ENCODE results near the gene POLD1.

POLD1 gene

DNA sequence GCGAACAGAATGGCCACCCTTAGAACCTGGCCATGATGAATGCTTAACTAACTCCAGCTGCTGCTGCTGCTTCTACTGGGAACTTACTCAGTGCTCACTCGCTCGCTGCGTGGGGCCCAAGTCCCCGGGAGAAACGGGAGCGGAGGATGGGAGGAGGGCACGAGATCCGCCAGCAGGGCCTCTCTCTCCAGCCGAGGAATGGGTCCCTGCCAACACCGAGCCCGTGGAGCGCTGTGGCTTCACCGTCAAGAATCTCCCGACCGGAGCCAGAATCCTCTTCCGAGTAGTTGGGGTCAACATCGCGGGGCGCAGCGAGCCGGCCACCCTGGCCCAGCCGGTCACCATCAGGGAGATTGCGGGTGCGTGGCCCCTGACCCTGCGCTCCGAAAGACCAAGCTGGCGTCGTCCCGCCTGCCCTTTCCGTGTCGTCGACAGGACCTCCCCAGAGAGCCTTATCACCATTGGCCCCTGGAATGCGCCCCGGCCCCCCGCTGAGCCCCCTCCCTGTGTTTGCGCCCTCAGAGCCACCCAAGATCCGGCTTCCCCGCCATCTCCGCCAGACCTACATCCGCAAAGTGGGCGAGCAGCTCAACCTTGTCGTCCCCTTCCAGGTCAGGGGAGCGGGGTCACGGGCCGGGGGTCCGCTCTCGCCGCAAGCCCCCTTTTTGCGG lies 74.4 kb downstream of the POLD1 start:
- Histone ChIP-seq H3K79me2 (ENCODE audit: control insufficient read depth, insufficient read depth, low read length) (no peaks in the 10 kb centered on the region), H3K4me2 (ENCODE audit: low read length) (no peak overlapping the region), H3K4me1 (ENCODE audit: control insufficient read depth, low read depth, low read length) (no peaks in the 10 kb centered on the region), H3K36me3 (ENCODE audit: control insufficient read depth, insufficient read depth, low read length) (no peaks in the 10 kb centered on the region), H2BK15ac (replicated peaks; ENCODE audit: low read depth) (no peak overlapping the region), H3K4ac (ENCODE audit: low read depth, low read length) (no peak overlapping the region), H2AK5ac (ENCODE audit: low read length) (no peak overlapping the region), H4K5ac (ENCODE audit: low read length) (no peak overlapping the region), H3K4me3 (ENCODE audit: low read length) (no peak overlapping the region), H2BK5ac (ENCODE audit: low read length) (no peak overlapping the region), H3K18ac (ENCODE audit: low read length) (no peak overlapping the region), H3K27me3 (ENCODE audit: insufficient read depth, low read length, poor library complexity) (no peaks in the 10 kb centered on the region), H3K9ac (ENCODE audit: low read length) (no peak overlapping the region), H3K27ac (ENCODE audit: low read depth, low read length) (no peak overlapping the region), H4K8ac (ENCODE audit: low read depth, low read length) (no peak overlapping the region), H3K79me1 (ENCODE audit: low read length) (no peaks in the 10 kb centered on the region), H3K23ac (ENCODE audit: low read length) (no peak overlapping the region), H3K56ac (ENCODE audit: low read length) (no peak overlapping the region), H2BK120ac (ENCODE audit: low read depth, low read length) (no peak overlapping the region)
- WGBS (ENCODE audit: extremely low coverage, insufficient coverage, low lambda C conversion rate) = no CpG with 5 or more reads among the region's 50 CpGs
- DNase-seq = no peak

- H3K4me2 ChIP-seq (ENCODE audit: low read length) = no peak overlapping the region
- H2AK5ac ChIP-seq (ENCODE audit: low read length) = no peak overlapping the region
- no peaks in the 10 kb centered on the region for H3K4me1 ChIP-seq (ENCODE audit: control insufficient read depth, low read depth, low read length)
- H4K5ac ChIP-seq (ENCODE audit: low read length) = no peak overlapping the region
- H2BK15ac ChIP-seq (replicated peaks; ENCODE audit: low read depth) = no peak overlapping the region
- no peak overlapping the region for H3K4me3 ChIP-seq (ENCODE audit: low read length)
- no peak overlapping the region for H3K27ac ChIP-seq (ENCODE audit: low read depth, low read length)
- no peak overlapping the region for H3K9ac ChIP-seq (ENCODE audit: low read length)
- no CpG with 5 or more reads among the region's 32 CpGs for WGBS (ENCODE audit: extremely low coverage, insufficient coverage, low lambda C conversion rate)
- H2BK5ac ChIP-seq (ENCODE audit: low read length) = no peak overlapping the region
- no peaks in the 10 kb centered on the region for H3K27me3 ChIP-seq (ENCODE audit: insufficient read depth, low read length, poor library complexity)
- no peak overlapping the region for H3K4ac ChIP-seq (ENCODE audit: low read depth, low read length)
- no peak overlapping the region for H2BK120ac ChIP-seq (ENCODE audit: low read depth, low read length)
- H3K79me2 ChIP-seq (ENCODE audit: control insufficient read depth, insufficient read depth, low read length) = no peaks in the 10 kb centered on the region
- H3K23ac ChIP-seq (ENCODE audit: low read length) = no peak overlapping the region
- DNase-seq = no peak
- H3K79me1 ChIP-seq (ENCODE audit: low read length) = no peaks in the 10 kb centered on the region
- H3K56ac ChIP-seq (ENCODE audit: low read length) = no peak overlapping the region
- no peak overlapping the region for H4K8ac ChIP-seq (ENCODE audit: low read depth, low read length)
- no peak overlapping the region for H3K18ac ChIP-seq (ENCODE audit: low read length)
- no peaks in the 10 kb centered on the region for H3K36me3 ChIP-seq (ENCODE audit: control insufficient read depth, insufficient read depth, low read length)
These were observed 74.9 kb downstream of the POLD1 start for GRCh38 chr19:50459067-50459456.

DNA sequence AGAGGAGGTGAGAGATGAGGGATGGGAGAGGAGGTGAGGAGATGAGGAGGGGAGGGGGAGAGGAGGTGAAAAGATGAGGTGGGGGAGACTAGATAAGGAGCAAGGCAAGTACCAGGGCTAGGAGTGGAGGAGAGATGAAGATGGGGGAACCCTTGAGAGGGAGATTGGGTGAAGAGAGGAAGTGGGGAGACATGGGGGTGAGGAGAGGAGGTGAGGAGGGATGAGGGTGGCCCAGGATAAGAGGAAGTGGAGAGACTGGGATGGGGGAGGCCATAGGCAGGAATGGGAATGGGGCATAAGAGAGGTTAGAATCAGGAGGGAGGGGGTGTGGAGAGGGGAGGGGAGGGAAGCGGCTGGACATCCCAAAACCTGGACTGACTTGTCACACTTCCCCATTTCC lies 75.5 kb downstream of the POLD1 start:
- Histone ChIP-seq H4K5ac (ENCODE audit: low read length) (no peak overlapping the region), H3K79me1 (ENCODE audit: low read length) (no peaks in the 10 kb centered on the region), H2BK5ac (ENCODE audit: low read length) (no peak overlapping the region), H3K36me3 (ENCODE audit: control insufficient read depth, insufficient read depth, low read length) (no peaks in the 10 kb centered on the region), H3K79me2 (ENCODE audit: control insufficient read depth, insufficient read depth, low read length) (no peaks in the 10 kb centered on the region), H4K8ac (ENCODE audit: low read depth, low read length) (no peak overlapping the region), H2BK120ac (ENCODE audit: low read depth, low read length) (no peak overlapping the region), H3K9ac (ENCODE audit: low read length) (no peak overlapping the region), H3K4ac (ENCODE audit: low read depth, low read length) (no peak overlapping the region), H3K18ac (ENCODE audit: low read length) (no peak overlapping the region), H3K56ac (ENCODE audit: low read length) (no peak overlapping the region), H3K4me1 (ENCODE audit: control insufficient read depth, low read depth, low read length) (no peaks in the 10 kb centered on the region), H3K27ac (ENCODE audit: low read depth, low read length) (no peak overlapping the region), H3K4me2 (ENCODE audit: low read length) (no peak overlapping the region), H3K27me3 (ENCODE audit: insufficient read depth, low read length, poor library complexity) (no peaks in the 10 kb centered on the region), H3K23ac (ENCODE audit: low read length) (no peak overlapping the region), H3K4me3 (ENCODE audit: low read length) (no peak overlapping the region), H2BK15ac (replicated peaks; ENCODE audit: low read depth) (no peak overlapping the region), H2AK5ac (ENCODE audit: low read length) (no peak overlapping the region)
- whole genome bisulfite sequencing (ENCODE audit: extremely low coverage, insufficient coverage, low lambda C conversion rate) = no CpG with 5 or more reads among the region's 1 CpG
- no peak for DNase-seq

- DNase-seq = no peak
- Histone ChIP-seq H2BK5ac (ENCODE audit: low read length) (no peak overlapping the region), H3K23ac (ENCODE audit: low read length) (no peak overlapping the region), H3K18ac (ENCODE audit: low read length) (no peak overlapping the region), H2AK5ac (ENCODE audit: low read length) (no peak overlapping the region), H3K56ac (ENCODE audit: low read length) (no peak overlapping the region), H2BK120ac (ENCODE audit: low read depth, low read length) (no peak overlapping the region), H4K8ac (ENCODE audit: low read depth, low read length) (no peak overlapping the region), H3K27me3 (ENCODE audit: insufficient read depth, low read length, poor library complexity) (no peaks in the 10 kb centered on the region), H3K4me1 (ENCODE audit: control insufficient read depth, low read depth, low read length) (no peaks in the 10 kb centered on the region), H4K5ac (ENCODE audit: low read length) (no peak overlapping the region), H3K4me2 (ENCODE audit: low read length) (no peak overlapping the region), H3K36me3 (ENCODE audit: control insufficient read depth, insufficient read depth, low read length) (no peaks in the 10 kb centered on the region), H2BK15ac (replicated peaks; ENCODE audit: low read depth) (no peak overlapping the region), H3K9ac (ENCODE audit: low read length) (no peak overlapping the region), H3K79me1 (ENCODE audit: low read length) (no peaks in the 10 kb centered on the region), H3K79me2 (ENCODE audit: control insufficient read depth, insufficient read depth, low read length) (no peaks in the 10 kb centered on the region), H3K4me3 (ENCODE audit: low read length) (no peak overlapping the region), H3K27ac (ENCODE audit: low read depth, low read length) (no peak overlapping the region), H3K4ac (ENCODE audit: low read depth, low read length) (no peak overlapping the region)
- WGBS (ENCODE audit: extremely low coverage, insufficient coverage, low lambda C conversion rate) = no CpG with 5 or more reads among the region's 13 CpGs
These were observed 76.1 kb downstream of the POLD1 start for GRCh38 chr19:50460161-50460765.

GRCh38 chr19:50461066-50461875 lies 77.1 kb downstream of the POLD1 start:
- no peaks in the 10 kb centered on the region for H3K79me2 ChIP-seq (ENCODE audit: control insufficient read depth, insufficient read depth, low read length)
- no peaks in the 10 kb centered on the region for H3K79me1 ChIP-seq (ENCODE audit: low read length)
- H3K9ac ChIP-seq (ENCODE audit: low read length) = peak overlapping the region; percentile 46
- H3K36me3 ChIP-seq (ENCODE audit: control insufficient read depth, insufficient read depth, low read length) = no peaks in the 10 kb centered on the region
- H3K56ac ChIP-seq (ENCODE audit: low read length) = peak overlapping the region; percentile 62
- H4K8ac ChIP-seq (ENCODE audit: low read depth, low read length) = no peak overlapping the region
- no peak overlapping the region for H3K4me3 ChIP-seq (ENCODE audit: low read length)
- no peak overlapping the region for H3K18ac ChIP-seq (ENCODE audit: low read length)
- no peak overlapping the region for H3K23ac ChIP-seq (ENCODE audit: low read length)
- no peak overlapping the region for H3K4me2 ChIP-seq (ENCODE audit: low read length)
- H3K27me3 ChIP-seq (ENCODE audit: insufficient read depth, low read length, poor library complexity) = no peaks in the 10 kb centered on the region
- DNase-seq = peak; percentile 72
- no peak overlapping the region for H2BK5ac ChIP-seq (ENCODE audit: low read length)
- no peak overlapping the region for H2BK15ac ChIP-seq (replicated peaks; ENCODE audit: low read depth)
- no peak overlapping the region for H2BK120ac ChIP-seq (ENCODE audit: low read depth, low read length)
- no peak overlapping the region for H4K5ac ChIP-seq (ENCODE audit: low read length)
- no CpG with 5 or more reads among the region's 28 CpGs for WGBS (ENCODE audit: extremely low coverage, insufficient coverage, low lambda C conversion rate)
- H2AK5ac ChIP-seq (ENCODE audit: low read length) = no peak overlapping the region
- H3K27ac ChIP-seq (ENCODE audit: low read depth, low read length) = no peak overlapping the region
- no peaks in the 10 kb centered on the region for H3K4me1 ChIP-seq (ENCODE audit: control insufficient read depth, low read depth, low read length)
- H3K4ac ChIP-seq (ENCODE audit: low read depth, low read length) = no peak overlapping the region
